Measurements from ENCODE around the gene SLC7A4.
"Not testable (repeated sequence)": the region's sequence is repeated elsewhere in the genome, so short reads cannot be mapped to it uniquely, and the experiment has no call there.

SLC7A4 gene

GRCh38 chr22:21032037-21032867 is at the start of gene SLC7A4:
TSS of gene SLC7A4 (minus strand) at chr22:21032561. CDS start at chr22:21031812, 749 bp downstream.
- DNase-seq (ENCODE audit: low spot score) (no peak), FAIRE-seq (no peak)

- no peak for DNase-seq (ENCODE audit: low spot score)
Measured at GRCh38 chr22:21080435-21081137, 48.2 kb upstream of the SLC7A4 start.

GRCh38 chr22:21079493-21079892 is 47.1 kb upstream of the SLC7A4 start:
- FAIRE-seq (no peak), DNase-seq (ENCODE audit: low spot score) (no peak)

More at GRCh38 chr22:21080435-21081137, 48.2 kb upstream of the SLC7A4 start:
- no peak for FAIRE-seq

- FAIRE-seq (no peak), DNase-seq (ENCODE audit: low spot score) (no peak)
Measured at GRCh38 chr22:21078916-21079315, 46.6 kb upstream of the SLC7A4 start.

- DNase-seq (ENCODE audit: low spot score) = no peak
Measured at GRCh38 chr22:21077884-21078508, 45.6 kb upstream of the SLC7A4 start.

GRCh38 chr22:21076912-21077625 is 44.7 kb upstream of the SLC7A4 start:
- FAIRE-seq (no peak), DNase-seq (ENCODE audit: low spot score) (no peak)

More at GRCh38 chr22:21077884-21078508, 45.6 kb upstream of the SLC7A4 start:
- no peak for FAIRE-seq

GRCh38 chr22:21075516-21076138 is 43.3 kb upstream of the SLC7A4 start:
- FAIRE-seq (no peak), DNase-seq (ENCODE audit: low spot score) (no peak)

GRCh38 chr22:21074102-21074715 is 41.8 kb upstream of the SLC7A4 start:
- DNase-seq (ENCODE audit: low spot score) = peak; percentile 85
- FAIRE-seq = peak; percentile 86

GRCh38 chr22:21073482-21073881 is 41.1 kb upstream of the SLC7A4 start:
- FAIRE-seq (no peak), DNase-seq (ENCODE audit: low spot score) (no peak)

- FAIRE-seq (no peak), DNase-seq (ENCODE audit: low spot score) (no peak)
Measured at GRCh38 chr22:21073023-21073422, 40.7 kb upstream of the SLC7A4 start.

- FAIRE-seq; DNase-seq (ENCODE audit: low spot score): not testable (repeated sequence)
Measured at GRCh38 chr22:21071796-21072195, 39.4 kb upstream of the SLC7A4 start.

GRCh38 chr22:21070690-21071615 is 38.6 kb upstream of the SLC7A4 start:
- DNase-seq (ENCODE audit: low spot score) (no peak), FAIRE-seq (no peak)

- no peak for FAIRE-seq
- DNase-seq (ENCODE audit: low spot score) = no peak
Measured at GRCh38 chr22:21069375-21069774, 37.0 kb upstream of the SLC7A4 start.

GRCh38 chr22:21068681-21069276 is 36.4 kb upstream of the SLC7A4 start:
- FAIRE-seq (no peak), DNase-seq (ENCODE audit: low spot score) (no peak)

- no peak for FAIRE-seq
- DNase-seq (ENCODE audit: low spot score) = no peak
Measured at GRCh38 chr22:21067901-21068680, 35.7 kb upstream of the SLC7A4 start.

GRCh38 chr22:21067075-21067900 is 34.9 kb upstream of the SLC7A4 start:
- FAIRE-seq = no peak
- DNase-seq (ENCODE audit: low spot score) = no peak

All from RCC 7860 (cell line).